Ascending aorta (tissue), 2 donors: ENCODE measurements around the gene ANP32D. TPM values are rescaled to one million over a fixed set of nuclear protein-coding genes. Genes with fewer than 3 reads are reported as not detected.
A peak's percentile ranks its signal among the peaks of the same experiment; 100 is the strongest.
"Not testable (repeated sequence)": the region's sequence is repeated elsewhere in the genome, so short reads cannot be mapped to it uniquely, and the experiment has no call there.

ENCODE experiments used
- DNase-seq, 2 donors: peaks; one replicate each; pipeline ENCODE4 v3.0.0-alpha.2; 2019; ENCODE audit warnings: low spot score in 2 of 2
- H3K27ac ChIP-seq, 2 donors: fragments of 200-600 bp; sonication (generic); one replicate each; pipeline ENCODE4 v1.5.1; 2016 to 2017; ENCODE audit warnings: mild to moderate bottlenecking in 1 of 2
- H3K27me3 ChIP-seq: fragments of 200-600 bp; sonication (generic); one replicate; pipeline ENCODE4 v1.5.1; 2017
- H3K36me3 ChIP-seq, 2 donors: fragments of 200-600 bp; sonication (generic); one replicate each; pipeline ENCODE4 v1.5.1; 2016
- H3K4me1 ChIP-seq, 2 donors: fragments of 200-600 bp; sonication (generic); one replicate each; pipeline ENCODE4 v1.5.1; 2016 to 2017; ENCODE audit warnings: mild to moderate bottlenecking in 1 of 2
- H3K4me3 ChIP-seq, 2 donors: fragments of 200-600 bp; sonication (generic); one replicate each; pipeline ENCODE4 v1.5.1; 2016 to 2017; ENCODE audit warnings: mild to moderate bottlenecking in 1 of 2
- H3K9me3 ChIP-seq, 2 donors: fragments of 200-600 bp; sonication (generic); one replicate each; pipeline ENCODE4 v1.5.1; 2016
- intact Hi-C: fragments of 100-400 bp; cut with DNase I; formaldehyde crosslinking; loops from one replicate; pipeline ENCODE4 v1.15.1; 2023
- total RNA-seq: library from RNA; depleted of rRNA; stranded (reverse); fragments of >200 nt; gene quantifications from one replicate; pipeline ENCODE4 v1.1.0, GENCODE V29; 2016
- TF ChIP-seq, protein P1 (sequence below), 3 experiments: fragments of 200-600 bp in 2 of 3; fragments of 450-650 bp in 1 of 3; sonication (generic) in 2 of 3; IDR thresholded peaks; one replicate each; pipeline ENCODE4 v1.5.1; 2016 to 2019; ENCODE audit warnings: antibody characterized with exemption in 3 of 3, mild to moderate bottlenecking in 1 of 3, moderate library complexity in 1 of 3

ANP32D gene
- total RNA-seq, 1 donor from 2014 or later: not detected

DNA sequence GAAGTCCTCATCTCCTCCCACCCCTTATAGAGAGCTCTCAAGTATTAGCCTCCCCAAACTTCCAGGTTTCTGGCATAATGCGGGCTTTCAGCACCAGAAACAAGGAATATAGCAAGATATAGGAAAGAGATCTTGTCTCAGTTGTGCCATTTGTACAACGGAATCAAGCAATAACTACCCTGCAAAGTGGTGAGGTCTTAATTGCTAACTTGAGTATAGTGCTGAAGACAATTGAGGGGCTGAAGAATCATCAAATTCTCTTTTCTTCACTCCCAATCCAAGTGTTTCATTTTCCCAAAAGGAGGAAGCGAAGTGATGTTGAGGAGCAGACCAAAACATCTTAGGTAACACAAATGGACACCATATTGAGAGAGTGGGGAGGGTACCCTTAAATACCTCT lies 26.8 kb upstream of the ANP32D start:
- H3K9me3 ChIP-seq: peaks cover 0 to 7% of the 10 kb centered on the region in 2 donors
- H3K4me1 ChIP-seq: no peaks in the 10 kb centered on the region
- TF ChIP-seq, protein P1, sequence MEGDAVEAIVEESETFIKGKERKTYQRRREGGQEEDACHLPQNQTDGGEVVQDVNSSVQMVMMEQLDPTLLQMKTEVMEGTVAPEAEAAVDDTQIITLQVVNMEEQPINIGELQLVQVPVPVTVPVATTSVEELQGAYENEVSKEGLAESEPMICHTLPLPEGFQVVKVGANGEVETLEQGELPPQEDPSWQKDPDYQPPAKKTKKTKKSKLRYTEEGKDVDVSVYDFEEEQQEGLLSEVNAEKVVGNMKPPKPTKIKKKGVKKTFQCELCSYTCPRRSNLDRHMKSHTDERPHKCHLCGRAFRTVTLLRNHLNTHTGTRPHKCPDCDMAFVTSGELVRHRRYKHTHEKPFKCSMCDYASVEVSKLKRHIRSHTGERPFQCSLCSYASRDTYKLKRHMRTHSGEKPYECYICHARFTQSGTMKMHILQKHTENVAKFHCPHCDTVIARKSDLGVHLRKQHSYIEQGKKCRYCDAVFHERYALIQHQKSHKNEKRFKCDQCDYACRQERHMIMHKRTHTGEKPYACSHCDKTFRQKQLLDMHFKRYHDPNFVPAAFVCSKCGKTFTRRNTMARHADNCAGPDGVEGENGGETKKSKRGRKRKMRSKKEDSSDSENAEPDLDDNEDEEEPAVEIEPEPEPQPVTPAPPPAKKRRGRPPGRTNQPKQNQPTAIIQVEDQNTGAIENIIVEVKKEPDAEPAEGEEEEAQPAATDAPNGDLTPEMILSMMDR (IDR thresholded peaks at IDR 0.05): no peak
- DNase-seq: no peak
- H3K36me3 ChIP-seq: no peaks in the 10 kb centered on the region
- no peaks in the 10 kb centered on the region for H3K27me3 ChIP-seq
- no peak overlapping the region for H3K4me3 ChIP-seq
- no peak overlapping the region for H3K27ac ChIP-seq
- intact Hi-C loops: no loop called here

DNA sequence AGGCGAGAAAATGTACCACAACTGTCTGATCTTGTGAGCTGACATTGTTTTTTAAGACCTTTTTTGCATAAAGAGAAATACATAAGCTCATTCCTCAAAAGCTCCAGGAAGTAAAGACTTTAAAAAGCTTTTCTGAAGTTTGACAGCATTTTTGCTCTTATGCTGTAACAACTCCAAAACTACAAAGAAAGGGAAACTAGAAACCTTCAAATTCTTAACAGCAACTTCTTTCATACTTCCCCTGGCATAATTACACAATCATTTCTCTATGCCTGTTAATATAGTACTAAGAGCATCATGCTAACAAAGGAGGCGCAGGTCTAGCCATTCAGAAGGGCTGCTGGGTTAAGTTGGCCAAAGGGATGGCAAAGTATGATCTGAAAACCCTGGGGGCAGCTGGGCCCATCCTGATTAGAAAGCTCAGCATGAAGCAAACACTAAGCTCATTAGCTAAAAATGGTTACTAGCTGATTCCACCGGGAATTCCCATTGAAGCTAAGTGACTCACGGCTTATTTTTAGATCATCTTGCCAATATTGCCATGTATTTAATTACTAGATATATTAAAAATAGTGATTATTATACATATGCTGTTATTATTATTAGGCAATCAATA lies 26.1 kb upstream of the ANP32D start:
- H3K4me3 ChIP-seq: no peak overlapping the region
- H3K36me3 ChIP-seq: no peaks in the 10 kb centered on the region
- DNase-seq: no peak
- no peak overlapping the region for H3K27ac ChIP-seq
- H3K4me1 ChIP-seq: no peaks in the 10 kb centered on the region
- intact Hi-C loops: no loop called here
- H3K9me3 ChIP-seq: peaks cover 0 to 7% of the 10 kb centered on the region in 2 donors
- TF ChIP-seq, protein P1 (IDR thresholded peaks at IDR 0.05): no peak
- no peaks in the 10 kb centered on the region for H3K27me3 ChIP-seq

DNA sequence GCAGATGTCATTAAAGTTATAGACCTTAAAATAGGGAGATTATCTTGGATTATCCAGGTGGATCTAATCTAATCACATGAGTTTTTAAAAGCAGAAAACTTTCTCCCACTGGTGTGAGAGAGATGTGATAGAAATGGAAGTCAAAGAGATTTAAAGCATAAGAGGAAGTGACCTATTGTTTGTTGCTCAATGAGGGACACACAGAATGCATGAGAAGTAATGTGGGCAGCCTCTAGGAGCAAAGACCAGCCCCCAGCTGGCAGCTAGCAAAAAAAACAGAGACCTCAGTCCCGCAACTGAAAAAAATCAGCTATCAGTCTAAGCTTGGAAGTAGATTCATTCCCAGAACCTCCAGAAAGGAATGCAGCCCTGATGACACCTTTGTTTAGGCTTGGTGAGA lies 24.6 kb upstream of the ANP32D start:
- DNase-seq: no peak
- no peaks in the 10 kb centered on the region for H3K36me3 ChIP-seq
- intact Hi-C loops: no loop called here
- H3K27me3 ChIP-seq: no peaks in the 10 kb centered on the region
- H3K9me3 ChIP-seq: peaks cover 0 to 7% of the 10 kb centered on the region in 2 donors
- no peaks in the 10 kb centered on the region for H3K4me1 ChIP-seq
- no peak overlapping the region for H3K4me3 ChIP-seq
- no peak overlapping the region for H3K27ac ChIP-seq
- TF ChIP-seq, protein P1 (IDR thresholded peaks at IDR 0.05): no peak

DNA sequence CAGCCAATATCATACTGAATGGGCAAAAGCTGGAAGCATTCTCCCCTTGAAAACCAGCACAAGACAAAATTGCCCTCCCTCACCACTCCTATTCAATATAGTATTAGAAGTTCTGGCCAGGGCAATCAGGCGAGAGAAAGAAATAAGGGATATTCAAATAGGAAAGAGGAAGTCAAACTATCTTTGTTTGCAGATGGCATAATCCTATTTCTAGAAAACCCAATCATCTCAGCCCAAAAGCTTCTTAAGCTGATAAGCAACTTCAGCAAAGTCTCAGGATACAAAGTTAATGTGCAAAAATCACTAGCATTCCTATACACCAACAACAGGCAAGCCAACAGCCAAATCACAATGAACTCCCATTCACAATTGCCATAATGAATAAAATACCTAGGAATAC lies 21.0 kb upstream of the ANP32D start:
- Histone ChIP-seq H3K27ac (no peak overlapping the region), H3K4me3 (no peak overlapping the region), H3K27me3 (no peaks in the 10 kb centered on the region), H3K36me3 (no peaks in the 10 kb centered on the region), H3K4me1 (no peaks in the 10 kb centered on the region), H3K9me3 (peaks cover 0 to 7% of the 10 kb centered on the region in 2 donors)
- intact Hi-C loops: no loop called here
- no peak for DNase-seq
- TF ChIP-seq, protein P1 (IDR thresholded peaks at IDR 0.05): no peak

DNA sequence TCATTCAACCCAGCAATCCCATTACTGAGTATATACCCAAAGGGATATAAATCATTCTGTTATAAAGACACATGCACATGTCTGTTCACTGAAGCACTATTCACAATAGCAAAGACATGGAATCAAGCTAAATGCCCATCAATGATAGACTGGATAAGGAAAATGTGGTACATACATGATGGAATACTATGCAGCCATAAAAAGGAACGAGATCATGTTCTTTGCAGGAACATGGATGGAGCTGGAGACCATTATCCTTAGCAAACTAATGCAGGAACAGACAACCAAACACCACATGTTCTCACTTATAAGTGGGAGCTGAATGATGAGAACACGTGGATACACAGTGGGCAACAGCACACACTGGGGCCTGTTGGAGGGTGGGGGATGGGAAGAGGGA lies 19.4 kb upstream of the ANP32D start:
- intact Hi-C loops, H3K9me3 ChIP-seq, H3K27ac ChIP-seq, H3K4me1 ChIP-seq, H3K36me3 ChIP-seq, DNase-seq, H3K27me3 ChIP-seq, H3K4me3 ChIP-seq: not testable (repeated sequence)

DNA sequence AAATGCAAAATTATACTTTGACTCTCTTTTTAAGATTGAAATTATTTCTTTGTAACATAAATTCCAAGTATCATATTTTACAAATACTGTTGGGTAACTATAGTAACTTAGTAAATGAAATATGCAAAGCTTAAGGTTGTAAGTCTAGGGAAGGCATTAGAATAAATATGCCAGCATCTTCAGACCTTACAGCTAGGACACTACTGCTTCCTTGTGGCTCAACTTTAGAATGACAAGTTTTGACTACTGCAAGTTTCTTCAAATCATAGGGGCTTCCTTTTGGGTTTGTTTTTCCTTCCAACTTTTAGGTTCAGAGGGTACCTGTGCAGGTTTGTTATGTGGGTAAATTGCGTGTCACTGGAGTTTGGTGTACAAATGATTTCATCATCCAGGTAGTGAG lies 17.7 kb upstream of the ANP32D start:
- no peak for DNase-seq
- H3K27me3 ChIP-seq: no peaks in the 10 kb centered on the region
- no peaks in the 10 kb centered on the region for H3K36me3 ChIP-seq
- intact Hi-C loops: no loop called here
- H3K27ac ChIP-seq: no peak overlapping the region
- H3K4me3 ChIP-seq: no peak overlapping the region
- H3K4me1 ChIP-seq: no peaks in the 10 kb centered on the region
- peaks cover 0 to 3% of the 10 kb centered on the region in 2 donors for H3K9me3 ChIP-seq
- TF ChIP-seq, protein P1 (IDR thresholded peaks at IDR 0.05): peak in 1 of 3 experiments; percentile 59
